ENCODE results near the gene VEGFC. TPM values are rescaled to one million over a fixed set of nuclear protein-coding genes. Genes with fewer than 3 reads are reported as not detected.

Gene VEGFC
- total and polyA plus RNA-seq, 9 donors, result 3.2 to 19.5 (median 5.4) TPM

DNA sequence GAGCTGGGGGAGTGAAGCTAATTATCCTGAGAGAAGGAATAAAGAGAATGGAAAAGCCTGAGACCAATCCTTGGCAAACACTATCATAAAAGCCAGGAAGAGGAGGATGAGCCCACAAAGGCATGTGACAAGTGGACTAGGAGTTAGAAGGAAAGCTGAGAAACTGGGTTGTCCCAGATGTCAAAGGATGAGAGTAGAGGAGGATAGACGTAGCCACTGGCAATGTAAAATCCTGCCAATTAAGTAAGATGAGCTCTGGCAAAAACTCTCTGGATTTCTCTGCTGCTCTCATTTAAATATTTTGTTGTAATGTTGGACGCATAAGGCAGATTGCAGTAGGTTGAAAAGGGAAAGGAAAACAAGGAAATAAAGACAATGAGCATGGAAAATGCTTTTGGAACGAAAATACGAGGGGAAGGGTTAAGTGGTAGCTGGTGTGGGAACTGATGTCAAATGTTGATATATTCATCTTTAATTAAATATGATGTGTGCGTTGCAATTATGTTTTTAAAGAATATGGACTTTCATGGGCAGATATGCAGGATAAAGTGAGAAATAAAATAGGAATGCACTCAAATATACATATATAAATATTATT lies 14.2 kb upstream of the VEGFC start:
- intact Hi-C loops (cut with DNase I), result no loop called here
- Histone ChIP-seq H3K27me3 (no peaks in the 10 kb centered on the region), H3K4me1 (ENCODE audit: insufficient read depth) (no peaks in the 10 kb centered on the region), H3K36me3 (no peaks in the 10 kb centered on the region), H3K4me3 (no peak overlapping the region), H3K27ac (no peak overlapping the region), H3K9me3 (no peaks in the 10 kb centered on the region)
- no peak for DNase-seq
- 87 to 90% (median 89%) methylated on average over 5 of the region's 5 CpGs for WGBS, 3 donors
- TF ChIP-seq EP300 (IDR thresholded peaks at IDR 0.05) (no peak), POLR2A (IDR thresholded peaks at IDR 0.05) (no peak)
- TF ChIP-seq, protein P1, sequence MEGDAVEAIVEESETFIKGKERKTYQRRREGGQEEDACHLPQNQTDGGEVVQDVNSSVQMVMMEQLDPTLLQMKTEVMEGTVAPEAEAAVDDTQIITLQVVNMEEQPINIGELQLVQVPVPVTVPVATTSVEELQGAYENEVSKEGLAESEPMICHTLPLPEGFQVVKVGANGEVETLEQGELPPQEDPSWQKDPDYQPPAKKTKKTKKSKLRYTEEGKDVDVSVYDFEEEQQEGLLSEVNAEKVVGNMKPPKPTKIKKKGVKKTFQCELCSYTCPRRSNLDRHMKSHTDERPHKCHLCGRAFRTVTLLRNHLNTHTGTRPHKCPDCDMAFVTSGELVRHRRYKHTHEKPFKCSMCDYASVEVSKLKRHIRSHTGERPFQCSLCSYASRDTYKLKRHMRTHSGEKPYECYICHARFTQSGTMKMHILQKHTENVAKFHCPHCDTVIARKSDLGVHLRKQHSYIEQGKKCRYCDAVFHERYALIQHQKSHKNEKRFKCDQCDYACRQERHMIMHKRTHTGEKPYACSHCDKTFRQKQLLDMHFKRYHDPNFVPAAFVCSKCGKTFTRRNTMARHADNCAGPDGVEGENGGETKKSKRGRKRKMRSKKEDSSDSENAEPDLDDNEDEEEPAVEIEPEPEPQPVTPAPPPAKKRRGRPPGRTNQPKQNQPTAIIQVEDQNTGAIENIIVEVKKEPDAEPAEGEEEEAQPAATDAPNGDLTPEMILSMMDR (IDR thresholded peaks at IDR 0.05), result no peak

DNA sequence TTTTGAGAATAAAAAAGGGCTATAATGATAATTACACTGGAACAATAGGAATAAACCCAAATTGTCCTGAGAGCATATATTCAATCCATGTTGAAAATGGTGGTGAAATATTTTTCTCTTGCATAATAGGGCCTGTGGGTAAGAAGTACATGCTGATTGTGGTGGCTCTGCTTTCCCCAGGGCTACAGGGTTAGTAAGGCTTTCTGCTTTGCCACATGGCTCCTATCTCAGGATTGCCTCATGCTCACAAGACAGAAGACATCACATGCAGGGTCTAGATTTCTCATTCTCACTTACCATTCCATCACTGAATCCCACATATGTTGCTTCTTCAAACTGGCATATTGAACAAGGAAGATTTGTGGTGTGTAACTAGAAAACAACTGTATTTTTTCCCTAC lies 12.4 kb upstream of the VEGFC start:
- no peak for DNase-seq
- Histone ChIP-seq H3K36me3 (no peaks in the 10 kb centered on the region), H3K27me3 (no peaks in the 10 kb centered on the region), H3K27ac (no peak overlapping the region), H3K4me1 (ENCODE audit: insufficient read depth) (no peaks in the 10 kb centered on the region), H3K9me3 (no peaks in the 10 kb centered on the region), H3K4me3 (no peak overlapping the region)
- TF ChIP-seq, protein P1 (IDR thresholded peaks at IDR 0.05), result no peak
- intact Hi-C loops (cut with DNase I), result no loop called here

DNA sequence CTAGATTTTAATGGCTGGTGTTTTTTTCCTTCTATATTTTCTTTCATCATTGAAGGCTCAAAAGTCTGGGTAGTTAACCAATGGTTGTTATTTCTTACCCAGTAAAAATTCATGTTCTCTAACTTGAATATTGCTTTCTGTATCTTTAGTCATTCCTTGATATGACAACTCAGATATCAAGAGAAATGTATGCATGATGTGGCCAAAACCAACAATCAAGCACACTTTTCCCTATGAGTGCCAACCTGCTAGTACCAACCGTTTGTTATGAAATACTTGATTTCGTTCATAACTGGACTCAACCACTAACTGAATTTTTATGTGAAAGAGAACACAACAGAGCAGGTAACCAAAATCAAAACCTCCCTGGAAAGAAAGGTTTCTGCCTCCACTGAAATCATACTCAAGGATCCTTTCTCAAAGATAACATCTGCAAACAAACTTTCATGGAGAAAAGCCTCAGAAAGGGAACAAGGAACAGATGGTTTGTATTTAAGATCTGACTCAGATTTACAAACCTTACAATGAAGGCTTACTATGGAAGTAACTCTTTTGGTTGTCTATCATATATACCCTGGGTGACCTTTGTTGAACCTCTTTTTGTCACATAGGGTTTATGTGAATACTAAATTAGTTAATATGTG lies 8.3 kb upstream of the VEGFC start:
- 0 to 1% (median 0%) methylated on average over 2 of the region's 2 CpGs for WGBS, 3 donors

DNA sequence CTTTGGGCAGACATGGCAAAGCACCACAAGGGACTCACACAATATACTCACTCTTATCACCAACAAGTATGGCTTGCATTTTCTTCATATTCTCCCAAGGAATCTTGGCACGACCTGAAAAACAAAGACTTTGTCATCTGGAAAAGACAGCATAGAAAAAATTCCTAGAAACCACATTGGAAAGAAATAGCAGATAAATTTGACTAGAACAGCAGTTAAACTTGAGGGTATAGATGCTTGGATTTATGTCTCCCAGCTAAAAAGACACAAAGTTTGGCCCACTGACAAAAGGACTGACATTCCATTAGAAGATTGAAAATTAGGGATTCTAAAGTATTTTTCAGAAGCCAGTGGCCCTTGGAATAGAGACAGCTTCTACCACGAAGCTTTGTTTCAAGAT lies 6.9 kb upstream of the VEGFC start:
- no peaks in the 10 kb centered on the region for H3K27me3 ChIP-seq
- intact Hi-C loops (cut with DNase I), result loop anchor here in 2 of 4 donors (10.0 kb wide), 1 partner anchor 235 kb away; no protein-coding TSS in a partner anchor
- no peaks in the 10 kb centered on the region for H3K36me3 ChIP-seq
- no peaks in the 10 kb centered on the region for H3K9me3 ChIP-seq
- DNase-seq, result no peak
- WGBS, 3 donors, result 82 to 84% (median 84%) methylated on average over 2 of the region's 2 CpGs
- H3K4me3 ChIP-seq, result no peak overlapping the region
- TF ChIP-seq, protein P1 (IDR thresholded peaks at IDR 0.05), result no peak
- TF ChIP-seq POLR2A (IDR thresholded peaks at IDR 0.05) (no peak), EP300 (IDR thresholded peaks at IDR 0.05) (no peak)
- H3K27ac ChIP-seq, result no peak overlapping the region
- H3K4me1 ChIP-seq (ENCODE audit: insufficient read depth), result no peaks in the 10 kb centered on the region

More for the DNA sequence above, 8.3 kb upstream of the VEGFC start:
- intact Hi-C loops (cut with DNase I), result no loop called here
- no peak overlapping the region for H3K4me3 ChIP-seq
- H3K27ac ChIP-seq, result no peak overlapping the region
- no peaks in the 10 kb centered on the region for H3K9me3 ChIP-seq
- no peaks in the 10 kb centered on the region for H3K27me3 ChIP-seq
- H3K36me3 ChIP-seq, result no peaks in the 10 kb centered on the region
- no peak for DNase-seq
- no peak for TF ChIP-seq POLR2A (IDR thresholded peaks at IDR 0.05)
- H3K4me1 ChIP-seq (ENCODE audit: insufficient read depth), result no peaks in the 10 kb centered on the region

DNA sequence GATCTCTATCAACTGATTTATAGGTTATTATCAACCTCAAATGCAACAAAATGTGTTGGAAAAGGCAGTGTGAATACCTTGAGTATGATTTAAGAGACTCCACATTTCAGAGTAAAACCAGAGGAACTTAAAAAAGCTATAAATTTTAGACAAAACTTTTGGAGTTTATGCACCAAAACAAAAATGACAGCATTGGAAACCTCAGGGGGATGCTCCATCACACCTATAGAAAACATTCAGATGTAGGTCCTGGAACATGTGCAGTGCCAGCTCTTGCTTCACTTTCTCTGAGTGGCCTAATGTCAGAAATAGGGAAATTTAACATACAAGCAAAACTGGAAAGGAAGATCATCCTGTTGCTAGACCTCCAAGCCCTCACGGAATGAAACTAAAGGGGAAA lies 5.8 kb upstream of the VEGFC start:
- H3K27ac ChIP-seq, result no peak overlapping the region
- DNase-seq, result no peak
- no peaks in the 10 kb centered on the region for H3K9me3 ChIP-seq
- TF ChIP-seq POLR2A (IDR thresholded peaks at IDR 0.05) (no peak), EP300 (IDR thresholded peaks at IDR 0.05) (no peak)
- TF ChIP-seq, protein P1 (IDR thresholded peaks at IDR 0.05), result no peak
- H3K4me1 ChIP-seq (ENCODE audit: insufficient read depth), result peaks cover 3% of the 10 kb centered on the region
- WGBS, 3 donors, result 76 to 92% (median 87%) methylated on average over 1 of the region's 1 CpG
- H3K36me3 ChIP-seq, result no peaks in the 10 kb centered on the region
- H3K4me3 ChIP-seq, result no peak overlapping the region
- no peaks in the 10 kb centered on the region for H3K27me3 ChIP-seq
- intact Hi-C loops (cut with DNase I), result loop anchor here in 2 of 4 donors (10.0 kb wide), 1 partner anchor 234 kb away; no protein-coding TSS in a partner anchor

Measured in ovary (tissue), 9 donors.